Islet of Langerhans (tissue), 1 donor: ENCODE data around the gene HNRNPK.
A peak's percentile ranks its signal among the peaks of the same experiment; 100 is the strongest.

ENCODE experiments used
- FAIRE-seq: peaks from one replicate; lab custom pipeline; 2011; peaks lifted over from hg19 to GRCh38; lab: Jason Lieb, UNC

Gene HNRNPK

GRCh38 chr9:83979812-83980394 lies at the start of gene HNRNPK:
TSS of gene HNRNPK (minus strand) at chr9:83980215. CDS start at chr9:83978252, 1,963 bp downstream.
- no peak for FAIRE-seq

- no peak for FAIRE-seq
These were observed 47.2 kb upstream of the HNRNPK start for GRCh38 chr9:84027201-84027600.

DNA sequence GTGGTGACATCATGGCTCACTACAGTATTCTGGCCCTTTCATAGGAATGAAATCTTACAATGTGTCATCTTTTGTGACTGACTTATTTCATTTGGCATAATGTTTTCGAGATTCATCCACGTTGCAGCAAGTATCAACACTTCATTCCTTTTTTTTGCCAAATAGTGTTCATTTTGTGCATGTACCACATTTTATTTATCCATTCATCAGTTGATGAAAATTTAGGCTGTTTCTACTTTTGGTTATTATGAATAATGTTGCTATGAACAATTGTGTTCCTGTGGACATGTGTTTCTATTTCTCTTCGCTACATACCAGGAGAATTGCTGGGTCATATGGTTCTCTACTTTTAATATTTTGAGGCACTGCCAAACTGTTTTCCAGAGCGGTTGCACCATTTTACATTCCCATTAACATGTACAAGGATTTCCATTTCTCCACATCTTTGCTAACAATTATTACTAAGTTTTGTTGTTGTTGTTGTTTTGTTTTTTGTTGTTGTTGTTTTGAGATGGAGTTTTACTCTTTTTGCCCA lies 44.1 kb upstream of the HNRNPK start:
- FAIRE-seq = no peak

DNA sequence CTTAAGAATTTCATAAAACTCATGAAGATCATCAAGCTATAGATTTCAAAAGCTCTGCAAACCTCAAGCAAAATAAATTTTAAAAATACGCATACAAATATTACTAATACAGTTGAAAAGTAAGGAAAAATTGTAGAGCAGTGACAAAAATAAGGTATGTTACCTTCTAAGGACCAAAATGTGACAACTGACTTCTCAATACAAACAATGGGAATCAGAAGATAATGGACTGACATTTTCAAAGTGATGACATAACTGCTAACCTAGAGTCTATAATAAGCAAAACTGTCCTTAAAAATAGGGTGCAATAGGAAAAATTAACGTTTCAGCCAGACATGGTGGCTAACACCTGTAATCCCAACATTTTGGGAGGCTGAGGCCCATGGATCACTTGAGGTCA lies 27.6 kb upstream of the HNRNPK start:
- FAIRE-seq = no peak

GRCh38 chr9:84003246-84003645 lies 23.2 kb upstream of the HNRNPK start:
- no peak for FAIRE-seq

DNA sequence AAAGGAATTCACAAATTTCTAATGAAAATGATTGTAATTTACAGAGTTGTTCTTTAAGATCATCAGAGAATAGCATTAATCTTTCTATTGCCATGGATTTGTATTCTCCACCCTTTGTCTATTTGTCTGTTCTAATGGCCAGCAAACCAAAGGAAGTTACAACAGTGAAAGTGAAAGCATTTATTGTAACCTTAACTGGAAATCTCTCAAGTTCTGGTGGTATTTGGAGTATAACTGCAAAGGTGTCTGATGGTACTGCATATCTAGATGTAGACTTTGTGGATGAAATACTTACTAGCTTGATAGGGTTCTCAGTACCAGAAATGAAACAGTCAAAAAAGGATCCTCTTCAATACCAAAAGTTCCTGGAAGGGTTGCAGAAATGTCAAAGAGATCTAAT lies 22.3 kb upstream of the HNRNPK start:
- FAIRE-seq = peak; percentile 68

DNA sequence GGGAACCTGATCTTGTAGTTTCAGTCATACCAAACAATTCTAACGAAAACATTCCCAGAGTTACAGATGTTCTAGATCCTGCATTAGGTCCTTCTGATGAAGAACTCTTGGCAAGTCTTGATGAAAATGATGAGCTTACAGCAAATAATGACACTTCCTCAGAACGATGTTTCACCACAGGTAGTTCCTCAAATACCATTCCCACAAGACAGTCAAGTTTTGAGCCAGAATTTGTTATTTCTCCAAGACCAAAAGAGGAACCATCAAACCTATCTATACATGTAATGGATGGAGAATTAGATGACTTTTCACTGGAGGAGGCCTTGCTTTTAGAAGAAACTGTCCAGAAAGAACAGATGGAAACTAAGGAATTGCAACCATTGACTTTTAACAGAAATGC lies 21.6 kb upstream of the HNRNPK start:
- no peak for FAIRE-seq

GRCh38 chr9:84000186-84000585 lies 20.2 kb upstream of the HNRNPK start:
- FAIRE-seq = peak; percentile 24

GRCh38 chr9:83999141-83999918 lies 19.3 kb upstream of the HNRNPK start:
- FAIRE-seq = no peak

GRCh38 chr9:83996126-83996525 lies 16.1 kb upstream of the HNRNPK start:
- no peak for FAIRE-seq

DNA sequence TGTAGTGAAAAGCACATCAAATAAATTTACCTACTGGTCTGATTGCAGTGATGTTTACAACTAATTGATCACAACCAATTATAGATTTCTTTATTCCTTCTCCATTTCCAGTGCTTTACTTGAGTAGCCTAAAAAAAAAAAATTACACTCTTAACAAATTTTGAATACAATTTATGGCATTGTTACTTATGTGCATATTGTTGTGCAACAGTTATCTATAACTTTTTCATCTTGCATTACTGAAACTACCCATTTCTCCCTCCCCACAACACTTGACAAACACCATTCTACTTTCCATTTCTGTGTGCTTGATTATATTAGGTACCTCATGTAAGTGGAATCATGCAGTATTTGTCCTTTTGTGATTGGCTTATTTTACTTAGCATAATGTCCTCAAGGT lies 12.9 kb upstream of the HNRNPK start:
- FAIRE-seq = no peak

- FAIRE-seq = peak; percentile 89
These were observed 12.4 kb upstream of the HNRNPK start for GRCh38 chr9:83992407-83992806.

GRCh38 chr9:83991355-83991754 lies 11.3 kb upstream of the HNRNPK start:
- no peak for FAIRE-seq

DNA sequence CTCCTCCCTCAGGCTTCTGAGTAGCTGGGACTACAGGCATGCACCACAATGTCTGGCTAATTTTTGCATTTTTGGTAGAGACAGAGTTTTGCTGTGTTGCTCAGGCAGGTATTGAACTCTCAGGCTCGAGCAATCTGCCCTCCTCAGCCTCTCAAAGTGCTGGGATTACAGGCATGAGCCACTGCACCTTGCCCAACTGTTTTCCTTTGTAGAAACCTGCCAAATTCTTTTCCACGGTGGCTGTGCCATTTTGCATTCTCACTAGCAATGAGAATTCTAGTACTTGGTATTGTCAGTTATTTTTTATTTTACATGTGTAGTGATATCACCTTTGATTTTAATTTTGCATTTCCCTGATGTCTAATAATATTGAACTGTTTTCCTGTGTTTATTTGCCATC lies 8.4 kb upstream of the HNRNPK start:
- no peak for FAIRE-seq

DNA sequence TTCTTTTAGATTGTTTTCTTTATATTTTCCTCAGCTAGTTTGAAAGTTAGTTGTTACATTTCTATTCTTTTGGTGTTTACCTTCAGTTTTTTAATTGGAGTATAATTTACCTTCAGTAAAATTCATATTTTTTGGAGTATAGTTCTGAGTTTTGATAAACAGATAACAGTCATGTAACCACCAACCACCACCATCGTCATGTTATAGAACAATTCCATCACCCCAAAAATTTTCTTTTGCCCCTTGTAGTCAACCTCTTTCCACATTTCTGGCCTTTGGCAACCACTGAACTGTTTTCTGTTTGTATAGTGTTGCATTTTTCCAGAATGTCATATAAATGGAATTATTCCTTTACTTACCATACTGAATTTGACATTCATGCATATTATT lies 7.4 kb upstream of the HNRNPK start:
- FAIRE-seq = no peak

DNA sequence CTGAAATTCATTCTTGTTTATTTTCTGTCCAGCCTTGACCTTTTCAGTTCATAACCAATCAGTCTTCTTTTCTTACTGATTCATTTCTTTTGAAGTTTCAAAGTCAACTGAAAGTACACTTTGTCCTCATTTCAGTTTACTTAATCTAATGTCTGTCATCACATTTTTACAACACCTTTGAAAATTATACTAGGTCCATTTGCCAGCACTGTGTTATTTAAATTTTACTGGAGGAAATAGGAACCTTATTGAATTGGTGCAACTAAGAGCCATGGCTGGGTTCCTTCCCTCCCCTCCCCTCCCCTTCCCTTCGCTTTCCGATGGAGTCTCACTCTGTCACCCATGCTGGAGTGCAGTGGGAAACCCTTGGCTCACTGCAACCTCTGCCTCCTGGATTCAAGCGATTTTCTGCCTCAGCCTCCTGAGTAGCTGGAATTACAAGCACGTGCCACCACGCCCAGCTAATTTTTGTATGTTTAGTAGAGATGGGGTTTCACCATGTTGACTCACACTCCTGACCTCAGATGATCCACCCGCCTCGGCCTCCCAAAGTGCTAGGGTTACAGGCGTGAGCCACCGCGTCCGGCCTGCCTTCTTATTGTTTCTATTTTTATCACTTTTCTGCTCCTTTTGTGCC lies 6.9 kb upstream of the HNRNPK start:
- no peak for FAIRE-seq

- FAIRE-seq = no peak
These were observed 6.2 kb upstream of the HNRNPK start for GRCh38 chr9:83986195-83986594.

GRCh38 chr9:83981126-83981871 lies 1.3 kb upstream of the HNRNPK start:
- no peak for FAIRE-seq

GRCh38 chr9:83980395-83981125 lies 545 bp upstream of the HNRNPK start, which contains the start of gene RMI1:
TSS of gene RMI1 (plus strand) at chr9:83980805. CDS start at chr9:84000987, 20,182 bp downstream.
- FAIRE-seq = no peak

DNA sequence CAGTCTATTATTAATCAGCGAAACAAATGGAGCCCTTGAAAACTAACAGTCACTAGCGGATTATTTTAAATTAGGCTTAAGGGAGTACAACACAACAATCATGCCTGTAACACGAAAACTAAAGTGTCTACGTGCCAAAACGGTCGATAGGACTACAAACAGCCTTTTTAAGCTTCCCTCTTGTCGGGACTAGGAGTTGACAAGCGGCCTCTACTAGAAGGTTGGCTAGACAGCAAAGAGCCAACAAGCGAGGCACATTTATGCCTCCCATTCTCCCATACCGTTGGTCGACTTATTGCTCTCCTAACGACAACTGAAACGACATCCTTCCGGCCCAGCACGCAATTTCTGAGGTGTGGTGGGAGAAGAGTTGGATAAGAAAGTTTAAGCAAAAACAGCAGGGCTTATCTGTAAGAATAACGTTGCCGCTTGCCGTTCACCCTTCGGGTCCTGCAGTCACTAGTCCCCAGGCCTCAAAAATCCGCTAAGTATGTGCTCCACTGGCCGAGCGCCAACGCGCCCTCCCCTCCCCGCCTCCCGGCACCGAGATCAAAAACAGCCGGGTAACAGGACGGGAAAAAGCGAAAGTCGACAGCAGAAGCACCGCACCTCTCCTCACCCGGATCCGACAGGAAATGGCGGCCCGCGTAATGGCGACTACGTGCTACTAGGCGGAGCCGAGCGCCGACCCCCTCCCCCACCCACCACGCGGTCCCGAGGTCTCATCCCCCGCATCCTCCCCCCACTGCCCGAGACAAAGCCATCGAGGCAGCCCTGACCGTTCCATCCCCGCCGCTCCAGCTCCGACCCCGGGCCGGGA lies 813 bp downstream of the HNRNPK start:
- FAIRE-seq = no peak

- FAIRE-seq = no peak
These were observed 2.8 kb downstream of the HNRNPK start for GRCh38 chr9:83977196-83977595.
